Osteoblast (primary cell): Measurements from ENCODE around the gene GAB4. TPM values are rescaled to one million over a fixed set of nuclear protein-coding genes. Genes with fewer than 3 reads are reported as not detected.

Source experiments
- DNase-seq: peaks from one replicate; pipeline ENCODE4 v3.0.0; 2011; ENCODE audit warnings: low spot score, mixed read lengths; ENCODE audit not compliant: insufficient read length; ENCODE audit errors: missing footprints
- H2AFZ ChIP-seq: 2 replicates; pipeline ENCODE4 v1.6.0; 2011; ENCODE audit warnings: mild to moderate bottlenecking, low read length
- H3K27ac ChIP-seq: 2 replicates; pipeline ENCODE4 v1.5.1; 2011; ENCODE audit warnings: mild to moderate bottlenecking, low read depth, low read length, moderate library complexity
- H3K27me3 ChIP-seq: 2 replicates; pipeline ENCODE4 v1.6.0; 2012; ENCODE audit warnings: mild to moderate bottlenecking, control low read depth, inconsistent platforms, low read length, moderate library complexity; ENCODE audit not compliant: insufficient read depth
- H3K36me3 ChIP-seq: 2 replicates; pipeline ENCODE4 v1.5.1; 2011; ENCODE audit warnings: mild to moderate bottlenecking, low read length, control low read depth, moderate library complexity; ENCODE audit not compliant: insufficient read depth
- H3K4me1 ChIP-seq: 2 replicates; pipeline ENCODE4 v1.5.1; 2011; ENCODE audit warnings: mild to moderate bottlenecking, low read length, control low read depth, moderate library complexity; ENCODE audit not compliant: insufficient read depth
- H3K4me2 ChIP-seq: 2 replicates; pipeline ENCODE4 v1.6.0; 2011; ENCODE audit warnings: mild to moderate bottlenecking, low read length; ENCODE audit not compliant: insufficient read depth
- H3K4me3 ChIP-seq: fragments of 200-600 bp; sonication (generic); 3 replicates; pipeline ENCODE4 v1.5.1; 2012; ENCODE audit warnings: mild to moderate bottlenecking, low read length, inconsistent platforms; ENCODE audit not compliant: insufficient read depth
- H3K79me2 ChIP-seq: 2 replicates; pipeline ENCODE4 v1.6.0; 2012; ENCODE audit warnings: mild to moderate bottlenecking, low read length, control low read depth, inconsistent platforms; ENCODE audit not compliant: insufficient read depth
- H3K9me3 ChIP-seq: 2 replicates; pipeline ENCODE4 v1.5.1; 2011; ENCODE audit warnings: low read depth, low read length, control low read depth
- H4K20me1 ChIP-seq: 2 replicates; pipeline ENCODE4 v1.6.0; 2012; ENCODE audit warnings: mild to moderate bottlenecking, low read length, control low read depth; ENCODE audit not compliant: insufficient read depth
- CTCF ChIP-seq: IDR thresholded peaks from 2 replicates; pipeline ENCODE4 v1.5.1; 2011; ENCODE audit warnings: mild to moderate bottlenecking, low read depth, low read length, moderate library complexity; ENCODE audit errors: extremely low read depth
- total RNA-seq: library from RNA; depleted of rRNA; stranded (reverse); fragments of >200 nt; gene quantifications from 2 replicates; pipeline ENCODE4 v1.2.3, GENCODE V29; 2012

Gene GAB4
- total RNA-seq, 1 donor, result not detected

GRCh38 chr22:16914006-16914405, 94.0 kb downstream of the GAB4 start:
- no peak overlapping the region for H3K4me2 ChIP-seq
- no peaks in the 10 kb centered on the region for H4K20me1 ChIP-seq
- no peak overlapping the region for H2AFZ ChIP-seq
- no peaks in the 10 kb centered on the region for H3K9me3 ChIP-seq
- DNase-seq, result no peak
- H3K27me3 ChIP-seq, result no peaks in the 10 kb centered on the region
- H3K36me3 ChIP-seq, result no peaks in the 10 kb centered on the region
- no peak for TF ChIP-seq CTCF
- no peaks in the 10 kb centered on the region for H3K4me1 ChIP-seq
- H3K79me2 ChIP-seq, result no peaks in the 10 kb centered on the region
- H3K4me3 ChIP-seq, result no peak overlapping the region
- H3K27ac ChIP-seq, result no peak overlapping the region

GRCh38 chr22:16912281-16912680, 95.7 kb downstream of the GAB4 start:
- no peaks in the 10 kb centered on the region for H3K27me3 ChIP-seq

More at GRCh38 chr22:16912281-16912680, 95.7 kb downstream of the GAB4 start:
- Histone ChIP-seq H3K36me3 (no peaks in the 10 kb centered on the region), H4K20me1 (no peaks in the 10 kb centered on the region), H3K27ac (no peak overlapping the region), H3K4me3 (no peak overlapping the region), H2AFZ (no peak overlapping the region), H3K9me3 (no peaks in the 10 kb centered on the region), H3K4me2 (no peak overlapping the region), H3K79me2 (no peaks in the 10 kb centered on the region), H3K4me1 (no peaks in the 10 kb centered on the region)
- no peak for DNase-seq
- no peak for TF ChIP-seq CTCF

Other genes starting within 250 kb of the GAB4 start
- not detected in 2 replicates for gene XKR3, start 182.8 kb downstream of the GAB4 start, total RNA-seq
- 6.2 TPM in 2 replicates for gene IL17RA, start 76.8 kb upstream of the GAB4 start, total RNA-seq
- gene TMEM121B, start 113.1 kb upstream of the GAB4 start, total RNA-seq, result under 0.01 TPM in 1 of 2 replicates, not detected in the other
- 25.6 and 31.8 TPM in 2 replicates for gene HDHD5, start 151.1 kb upstream of the GAB4 start, total RNA-seq
- 0.29 and 2.2 TPM in 2 replicates for gene ADA2, start 211.2 kb upstream of the GAB4 start, total RNA-seq